Mucosa of stomach (tissue), 1 donor: ENCODE data around the gene TMEM134.

ENCODE experiments used
- H3K27me3 ChIP-seq: one replicate; pipeline ENCODE4 v1.7.0; 2013; ENCODE audit warnings: mild to moderate bottlenecking, low read length; ENCODE audit not compliant: control insufficient read depth, insufficient read depth
- H3K36me3 ChIP-seq: one replicate; pipeline ENCODE4 v1.7.0; 2013; ENCODE audit warnings: low read length; ENCODE audit not compliant: control insufficient read depth, insufficient read depth
- H3K4me1 ChIP-seq: one replicate; pipeline ENCODE4 v1.7.0; 2013; ENCODE audit warnings: mild to moderate bottlenecking, low read length; ENCODE audit not compliant: control insufficient read depth, insufficient read depth
- H3K4me3 ChIP-seq: one replicate; pipeline ENCODE4 v1.7.0; 2013; ENCODE audit warnings: low read length
- H3K9ac ChIP-seq: one replicate; pipeline ENCODE4 v1.7.0; 2013; ENCODE audit warnings: mild to moderate bottlenecking, low read length, moderate library complexity
- H3K9me3 ChIP-seq: one replicate; pipeline ENCODE4 v1.7.0; 2013; ENCODE audit warnings: mild to moderate bottlenecking, low read length, moderate library complexity; ENCODE audit not compliant: control insufficient read depth
- donor health status: Pancreatic carcinoma.

Gene TMEM134

GRCh38 chr11:67435727-67436458, 33.2 kb downstream of the TMEM134 start:
- H3K4me1 ChIP-seq = peaks cover 20% of the 10 kb centered on the region
- H3K36me3 ChIP-seq = peaks cover 37% of the 10 kb centered on the region
- H3K27me3 ChIP-seq = no peaks in the 10 kb centered on the region
- H3K9ac ChIP-seq = no peak overlapping the region
- no peak overlapping the region for H3K4me3 ChIP-seq
- no peaks in the 10 kb centered on the region for H3K9me3 ChIP-seq

- Histone ChIP-seq H3K27me3 (no peaks in the 10 kb centered on the region), H3K9ac (no peak overlapping the region), H3K36me3 (peaks cover 35% of the 10 kb centered on the region), H3K4me1 (peaks cover 13% of the 10 kb centered on the region), H3K4me3 (no peak overlapping the region), H3K9me3 (no peaks in the 10 kb centered on the region)
These were observed 33.9 kb downstream of the TMEM134 start for GRCh38 chr11:67435031-67435726.

- H3K9ac ChIP-seq = no peak overlapping the region
- H3K4me3 ChIP-seq = no peak overlapping the region
- H3K36me3 ChIP-seq = peaks cover 28% of the 10 kb centered on the region
- H3K9me3 ChIP-seq = no peaks in the 10 kb centered on the region
- peaks cover 12% of the 10 kb centered on the region for H3K4me1 ChIP-seq
- H3K27me3 ChIP-seq = no peaks in the 10 kb centered on the region
These were observed 34.6 kb downstream of the TMEM134 start for GRCh38 chr11:67434395-67434881.

- no peak overlapping the region for H3K9ac ChIP-seq
- H3K4me1 ChIP-seq = peaks cover 13% of the 10 kb centered on the region
- H3K9me3 ChIP-seq = no peaks in the 10 kb centered on the region
- H3K36me3 ChIP-seq = peaks cover 22% of the 10 kb centered on the region
- H3K27me3 ChIP-seq = no peaks in the 10 kb centered on the region
- no peak overlapping the region for H3K4me3 ChIP-seq
These were observed 35.3 kb downstream of the TMEM134 start for GRCh38 chr11:67433536-67434394.

- Histone ChIP-seq H3K27me3 (no peaks in the 10 kb centered on the region), H3K9me3 (no peaks in the 10 kb centered on the region), H3K9ac (no peak overlapping the region), H3K4me1 (peaks cover 13% of the 10 kb centered on the region), H3K4me3 (no peak overlapping the region), H3K36me3 (peaks cover 21% of the 10 kb centered on the region)
These were observed 36.2 kb downstream of the TMEM134 start for GRCh38 chr11:67432655-67433349.

- Histone ChIP-seq H3K4me1 (peaks cover 13% of the 10 kb centered on the region), H3K9me3 (no peaks in the 10 kb centered on the region), H3K9ac (no peak overlapping the region), H3K27me3 (no peaks in the 10 kb centered on the region), H3K36me3 (peaks cover 21% of the 10 kb centered on the region), H3K4me3 (no peak overlapping the region)
These were observed 37.5 kb downstream of the TMEM134 start for GRCh38 chr11:67431346-67432249.

GRCh38 chr11:67429722-67430121, 39.3 kb downstream of the TMEM134 start:
- Histone ChIP-seq H3K9ac (peak overlapping the region; percentile 88), H3K9me3 (no peaks in the 10 kb centered on the region), H3K36me3 (peaks cover 20% of the 10 kb centered on the region), H3K27me3 (no peaks in the 10 kb centered on the region), H3K4me3 (no peak overlapping the region), H3K4me1 (peaks cover 10% of the 10 kb centered on the region)

GRCh38 chr11:67429038-67429668, 39.9 kb downstream of the TMEM134 start:
- Histone ChIP-seq H3K4me3 (peak overlapping the region; percentile 74), H3K27me3 (no peaks in the 10 kb centered on the region), H3K9ac (peak overlapping the region; percentile 88), H3K4me1 (peaks cover 10% of the 10 kb centered on the region), H3K36me3 (peaks cover 14% of the 10 kb centered on the region), H3K9me3 (no peaks in the 10 kb centered on the region)

- Histone ChIP-seq H3K4me1 (peaks cover 10% of the 10 kb centered on the region), H3K9ac (peak within 1 kb of the TSS; percentile 88), H3K27me3 (no peaks in the 10 kb centered on the region), H3K36me3 (peaks cover 6% of the 10 kb centered on the region), H3K4me3 (peak within 1 kb of the TSS; percentile 74), H3K9me3 (no peaks in the 10 kb centered on the region)
These were observed 40.7 kb downstream of the TMEM134 start, which contains the start of gene RPS6KB2 for GRCh38 chr11:67428052-67429001. TSS of gene RPS6KB2 (plus strand) at chr11:67428494. CDS start at chr11:67428546, 52 bp downstream.
